Lung (tissue), 12 donors: ENCODE results near the gene IFNAR1. TPM values are rescaled to one million over a fixed set of nuclear protein-coding genes. Genes with fewer than 3 reads are reported as not detected.
A peak's percentile ranks its signal among the peaks of the same experiment; 100 is the strongest.
"Not testable (repeated sequence)": the region's sequence is repeated elsewhere in the genome, so short reads cannot be mapped to it uniquely, and the experiment has no call there.

Experiments
- ATAC-seq: fragments of 200-7000 bp; cut with Tn5 transposase; one replicate; pipeline ENCODE4 v1.9.1; 2020; ENCODE audit warnings: moderate number of reproducible peaks; ENCODE audit not compliant: insufficient read depth, low FRiP score
- DNase-seq, 3 donors: peaks; one replicate each; pipeline ENCODE4 v3.0.0-alpha.2; 2013 to 2017
- H3K27ac ChIP-seq, 2 donors: one replicate each; pipeline ENCODE4 v1.5.1; 2013; ENCODE audit warnings: mild to moderate bottlenecking in 2 of 2, moderate library complexity in 2 of 2, control low read depth in 1 of 2, inconsistent platforms in 1 of 2, low read depth in 1 of 2, low read length in 1 of 2
- H3K27me3 ChIP-seq, 3 donors: one replicate each; pipeline ENCODE4 v1.5.1; 2013; ENCODE audit warnings: low read length in 2 of 3; ENCODE audit not compliant: control insufficient read depth in 3 of 3, insufficient read depth in 3 of 3
- H3K36me3 ChIP-seq, 4 donors: one replicate each; pipeline ENCODE4 v1.5.1; 2013; ENCODE audit warnings: low read length in 4 of 4, mild to moderate bottlenecking in 1 of 4, moderate library complexity in 1 of 4; ENCODE audit not compliant: control insufficient read depth in 4 of 4, insufficient read depth in 4 of 4
- H3K4me1 ChIP-seq, 5 donors: one replicate each; pipeline ENCODE4 v1.5.1; 2013; ENCODE audit warnings: low read length in 5 of 5, mild to moderate bottlenecking in 2 of 5, moderate library complexity in 1 of 5; ENCODE audit not compliant: control insufficient read depth in 5 of 5, insufficient read depth in 5 of 5
- H3K4me3 ChIP-seq: one replicate; pipeline ENCODE4 v1.5.1; 2013; ENCODE audit warnings: mild to moderate bottlenecking, control low read depth, moderate library complexity
- H3K9ac ChIP-seq, 2 donors: one replicate each; pipeline ENCODE4 v1.5.1; 2013; ENCODE audit warnings: low read length in 2 of 2, control low read depth in 1 of 2; ENCODE audit not compliant: insufficient read depth in 1 of 2
- H3K9me3 ChIP-seq, 4 donors: one replicate each; pipeline ENCODE4 v1.5.1; 2013; ENCODE audit warnings: low read length in 3 of 4, mild to moderate bottlenecking in 1 of 4, moderate library complexity in 1 of 4; ENCODE audit not compliant: control insufficient read depth in 4 of 4, insufficient read depth in 3 of 4
- CTCF ChIP-seq: IDR thresholded peaks from 2 replicates; pipeline ENCODE4 v1.5.1; 2012; ENCODE audit warnings: mild to moderate bottlenecking; ENCODE audit errors: control extremely low read depth, extremely low read depth
- WGBS, 2 donors: extraction: QIAGEN DNeasy Blood & Tissue Kit; methylation state at CpG; one replicate each; pipeline ENCODE4 v1.1.7; 2013; 5-methylcytosine and 5-hydroxymethylcytosine counted together
- polyA plus RNA-seq, 2 donors: library from polyadenylated mRNA; stranded (reverse); fragments of 200-250 nt; gene quantifications; one replicate each; pipeline ENCODE4 v1.2.1, GENCODE V29; 2013
- total RNA-seq, 2 donors: library from RNA; depleted of rRNA in 1 of 2; stranded (reverse); fragments of >200 nt in 1 of 2; gene quantifications; one replicate each; pipeline ENCODE4 v1.2.1, GENCODE V29; 2014 to 2021
- donor health status: control.
- donor health status: control.
- donor health status: Bipolar disorder and iron deficiency.
- donor health status: healthy.
- donor health status: DM: yes; HTN: yes; CAD: no.

The IFNAR1 gene
- total and polyA plus RNA-seq, 4 donors, result 14.3 to 58.7 (median 51.4) TPM

GRCh38 chr21:33378081-33378480, 53.3 kb downstream of the IFNAR1 start:
- H3K27me3 ChIP-seq, result no peaks in the 10 kb centered on the region
- WGBS, 2 donors, result 93 to 98% methylated on average over 9 of the region's 9 CpGs
- ATAC-seq, result no peak
- H3K36me3 ChIP-seq, result no peaks in the 10 kb centered on the region
- TF ChIP-seq CTCF, result no peak
- no peak overlapping the region for H3K4me3 ChIP-seq
- H3K27ac ChIP-seq, result no peak overlapping the region
- no peaks in the 10 kb centered on the region for H3K9me3 ChIP-seq
- H3K9ac ChIP-seq, result no peak overlapping the region
- DNase-seq, result no peak
- H3K4me1 ChIP-seq, result peaks cover 0 to 17% (median 0%) of the 10 kb centered on the region in 5 donors

- Histone ChIP-seq H3K27ac (peak overlapping the region; percentile 6 to 94), H3K4me1 (peaks cover 0 to 20% (median 0%) of the 10 kb centered on the region in 5 donors)
- WGBS, 2 donors, result 0 to 32% methylated on average over 1 of the region's 1 CpG
- ATAC-seq, H3K27me3 ChIP-seq, H3K9me3 ChIP-seq, H3K36me3 ChIP-seq, H3K9ac ChIP-seq, H3K4me3 ChIP-seq: not testable (repeated sequence)
- DNase-seq, result peak in 1 of 3 donors; percentile 26
Observed at GRCh38 chr21:33379934-33380333, 55.2 kb downstream of the IFNAR1 start.

GRCh38 chr21:33380483-33380998, 55.8 kb downstream of the IFNAR1 start:
- ATAC-seq (peak; percentile 91), DNase-seq (peak in 2 of 3 donors; percentile 27 to 65)
- H3K4me1 ChIP-seq, result peaks cover 0 to 24% (median 0%) of the 10 kb centered on the region in 5 donors
- H3K27me3 ChIP-seq, result no peaks in the 10 kb centered on the region
- no peaks in the 10 kb centered on the region for H3K36me3 ChIP-seq
- no peak for TF ChIP-seq CTCF
- peak overlapping the region; percentile 6 to 94 for H3K27ac ChIP-seq
- 19% methylated on average over 11 of the region's 11 CpGs for WGBS, 2 donors
- H3K9me3 ChIP-seq, result no peaks in the 10 kb centered on the region
- H3K4me3 ChIP-seq, result no peak overlapping the region
- H3K9ac ChIP-seq, result no peak overlapping the region

GRCh38 chr21:33381381-33381780, 56.6 kb downstream of the IFNAR1 start:
- 98% methylated on average over 6 of the region's 6 CpGs for WGBS, 2 donors
- DNase-seq, H3K27me3 ChIP-seq, H3K9me3 ChIP-seq, H3K4me3 ChIP-seq, H3K27ac ChIP-seq, H3K36me3 ChIP-seq, H3K9ac ChIP-seq, ATAC-seq: not testable (repeated sequence)
- H3K4me1 ChIP-seq, result peaks cover 0 to 24% (median 0%) of the 10 kb centered on the region in 5 donors
